HepG2 (cell line): ENCODE measurements around the gene FRMD3. TPM values are rescaled to one million over a fixed set of nuclear protein-coding genes. Genes with fewer than 3 reads are reported as not detected.
A peak's percentile ranks its signal among the peaks of the same experiment; 100 is the strongest.

ENCODE experiments used
- CENPT ChIP-seq: sonication (generic); formaldehyde crosslinking; IDR thresholded peaks from 2 replicates; pipeline ENCODE4 v1.8.0; 2022; ENCODE audit warnings: low read depth, mild to moderate bottlenecking, moderate library complexity, missing genetic modification reagents
- EEA1 ChIP-seq: sonication (generic); formaldehyde crosslinking; IDR thresholded peaks from 2 replicates; pipeline ENCODE4 v1.5.1; 2020; ENCODE audit warnings: mild to moderate bottlenecking, missing genetic modification reagents, borderline replicate concordance
- FOXA3 ChIP-seq: IDR thresholded peaks from 2 replicates; pipeline ENCODE4 v1.6.1; 2016; ENCODE audit warnings: missing genetic modification reagents, missing compliant biosample characterization
- IRF2 ChIP-seq: IDR thresholded peaks from 2 replicates; pipeline ENCODE4 v1.6.1; 2018; ENCODE audit warnings: missing genetic modification reagents, missing compliant biosample characterization
- NR2F1 ChIP-seq, 2 experiments: fragments of 450-650 bp in 1 of 2; formaldehyde crosslinking in 1 of 2; IDR thresholded peaks; 2 replicates each; pipeline versions ENCODE4 v1.5.0 to v1.6.1; 2016 to 2020; ENCODE audit warnings: mild to moderate bottlenecking in 1 of 2, missing compliant biosample characterization in 1 of 2, missing genetic modification reagents in 1 of 2, moderate library complexity in 1 of 2
- SIX1 ChIP-seq: sonication (generic); formaldehyde crosslinking; IDR thresholded peaks from 2 replicates; pipeline ENCODE4 v1.4.0; 2020; ENCODE audit warnings: missing genetic modification reagents, borderline replicate concordance
- SMYD3 ChIP-seq: sonication (generic); formaldehyde crosslinking; IDR thresholded peaks from 2 replicates; pipeline ENCODE4 v1.8.1; 2023; ENCODE audit warnings: mild to moderate bottlenecking, missing genetic modification reagents
- TBX2 ChIP-seq: sonication (generic); formaldehyde crosslinking; IDR thresholded peaks from 2 replicates; pipeline ENCODE4 v1.5.0; 2020; ENCODE audit warnings: missing genetic modification reagents, mild to moderate bottlenecking, borderline replicate concordance
- ZNF337 ChIP-seq: sonication (generic); formaldehyde crosslinking; IDR thresholded peaks from 2 replicates; pipeline ENCODE4 v1.5.1; 2020; ENCODE audit warnings: missing genetic modification reagents, low read depth, mild to moderate bottlenecking, borderline replicate concordance
- ZNF616 ChIP-seq: sonication (generic); formaldehyde crosslinking; IDR thresholded peaks from 2 replicates; pipeline ENCODE4 v1.5.0; 2020; ENCODE audit warnings: low read depth, mild to moderate bottlenecking, missing genetic modification reagents
- polyA plus RNA-seq, 8 experiments: library from polyadenylated mRNA; depleted of rRNA in 3 of 8; stranded (reverse) in 7 of 8; unstranded in 1 of 8; fragments of >200 nt; fragmentation: Illumina TruSeq in 4 of 8; extraction: Trizol in 4 of 8; gene quantifications; 2 replicates each; pipeline versions ENCODE4 v1.2.1 to v1.2.3, GENCODE V29; 2011 to 2016; ENCODE audit warnings: low read depth in 4 of 8, missing spikeins in 1 of 8, mixed read lengths in 1 of 8; ENCODE audit not compliant: insufficient read depth in 1 of 8
- total RNA-seq, 5 experiments: library from RNA; depleted of rRNA; stranded (reverse); fragments of >200 nt; fragmentation: Illumina TruSeq; extraction: Trizol; gene quantifications; 2 replicates each; pipeline ENCODE4 v1.2.3, GENCODE V29; 2016; ENCODE audit warnings: low read depth in 1 of 5
- TF ChIP-seq, protein P1 (sequence below): sonication (generic); formaldehyde crosslinking; IDR thresholded peaks from 2 replicates; pipeline ENCODE4 v1.4.0; 2020; ENCODE audit warnings: missing genetic modification reagents
- TF ChIP-seq, protein P2 (sequence below): sonication (generic); formaldehyde crosslinking; IDR thresholded peaks from 2 replicates; pipeline ENCODE4 v1.5.1; 2020; ENCODE audit warnings: missing genetic modification reagents, mild to moderate bottlenecking, borderline replicate concordance
- TF ChIP-seq, protein P3 (sequence below): IDR thresholded peaks from 2 replicates; pipeline ENCODE4 v1.6.1; 2016; ENCODE audit warnings: control low read depth
- TF ChIP-seq, protein P4 (sequence below): sonication (generic); formaldehyde crosslinking; IDR thresholded peaks from 2 replicates; pipeline ENCODE4 v1.8.1; 2022; ENCODE audit warnings: mild to moderate bottlenecking, missing genetic modification reagents
- TF ChIP-seq, protein P5 (sequence below), 2 experiments: sonication (generic) in 1 of 2; formaldehyde crosslinking in 1 of 2; IDR thresholded peaks; 2 replicates each; pipeline versions ENCODE4 v1.4.0 to v1.6.1; 2016 to 2020; ENCODE audit warnings: borderline replicate concordance in 1 of 2, low read depth in 1 of 2, mild to moderate bottlenecking in 1 of 2, missing genetic modification reagents in 1 of 2

Gene FRMD3
- total and polyA plus RNA-seq, 2 of the 13 experiments (the other 11 are each of a cell fraction or from before 2014, with no cell fraction given) = 3.2 to 7.7 TPM

DNA sequence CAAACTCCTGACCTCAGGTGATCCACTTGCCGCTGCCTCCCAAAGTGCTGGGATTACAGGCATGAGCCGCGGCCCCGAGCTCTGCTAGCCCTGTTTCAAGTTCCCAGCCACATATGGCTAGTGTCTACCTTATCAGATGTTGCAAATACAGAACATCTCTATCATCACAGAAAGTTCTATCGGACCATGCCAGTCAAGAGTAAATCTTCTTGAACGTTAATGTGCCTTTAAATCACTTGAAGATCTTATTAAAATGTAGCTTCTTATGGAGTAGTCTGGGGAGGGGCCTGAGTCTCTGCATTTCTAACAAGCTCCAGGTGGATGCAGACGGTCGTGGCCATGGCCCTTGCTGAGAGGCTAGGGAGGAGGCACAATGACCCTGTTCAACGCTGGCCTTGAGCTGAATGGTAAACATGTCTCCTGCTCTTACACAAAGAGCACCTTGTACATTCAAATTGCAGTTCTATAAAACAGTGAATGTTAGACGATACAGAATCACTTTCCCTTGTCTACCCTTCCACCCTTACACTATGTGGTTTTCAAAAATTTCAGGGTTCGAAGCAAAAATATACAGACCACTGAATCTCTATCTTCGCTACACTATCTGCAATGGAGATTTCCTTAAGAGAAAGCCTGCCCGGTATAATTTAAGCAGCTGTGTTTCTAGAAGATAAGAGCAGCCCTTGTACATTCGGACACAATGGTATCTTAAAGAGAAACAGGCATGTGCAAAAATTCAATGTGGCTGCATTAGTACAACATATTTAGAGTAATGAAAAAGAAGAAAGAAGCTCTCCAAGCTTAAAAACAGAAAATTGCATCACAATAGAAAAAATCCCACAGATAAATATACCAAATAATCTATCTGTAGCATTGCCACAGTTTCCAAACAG is 114.1 kb downstream of the FRMD3 start (continued):
- TF ChIP-seq EEA1 (CRISPR knock-in tag) = no peak
- TF ChIP-seq ZNF337 (CRISPR knock-in tag) = no peak
- TF ChIP-seq SIX1 (CRISPR knock-in tag) = peak; percentile 24; the same call in 1 of the 2 replicates
- TF ChIP-seq CENPT (CRISPR knock-in tag) = no peak
- TF ChIP-seq ZNF616 (CRISPR knock-in tag) = no peak
- TF ChIP-seq, protein P1, sequence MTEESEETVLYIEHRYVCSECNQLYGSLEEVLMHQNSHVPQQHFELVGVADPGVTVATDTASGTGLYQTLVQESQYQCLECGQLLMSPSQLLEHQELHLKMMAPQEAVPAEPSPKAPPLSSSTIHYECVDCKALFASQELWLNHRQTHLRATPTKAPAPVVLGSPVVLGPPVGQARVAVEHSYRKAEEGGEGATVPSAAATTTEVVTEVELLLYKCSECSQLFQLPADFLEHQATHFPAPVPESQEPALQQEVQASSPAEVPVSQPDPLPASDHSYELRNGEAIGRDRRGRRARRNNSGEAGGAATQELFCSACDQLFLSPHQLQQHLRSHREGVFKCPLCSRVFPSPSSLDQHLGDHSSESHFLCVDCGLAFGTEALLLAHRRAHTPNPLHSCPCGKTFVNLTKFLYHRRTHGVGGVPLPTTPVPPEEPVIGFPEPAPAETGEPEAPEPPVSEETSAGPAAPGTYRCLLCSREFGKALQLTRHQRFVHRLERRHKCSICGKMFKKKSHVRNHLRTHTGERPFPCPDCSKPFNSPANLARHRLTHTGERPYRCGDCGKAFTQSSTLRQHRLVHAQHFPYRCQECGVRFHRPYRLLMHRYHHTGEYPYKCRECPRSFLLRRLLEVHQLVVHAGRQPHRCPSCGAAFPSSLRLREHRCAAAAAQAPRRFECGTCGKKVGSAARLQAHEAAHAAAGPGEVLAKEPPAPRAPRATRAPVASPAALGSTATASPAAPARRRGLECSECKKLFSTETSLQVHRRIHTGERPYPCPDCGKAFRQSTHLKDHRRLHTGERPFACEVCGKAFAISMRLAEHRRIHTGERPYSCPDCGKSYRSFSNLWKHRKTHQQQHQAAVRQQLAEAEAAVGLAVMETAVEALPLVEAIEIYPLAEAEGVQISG (CRISPR knock-in tag) = peak; percentile 55; the same call in 1 of the 2 replicates
- TF ChIP-seq, protein P2, sequence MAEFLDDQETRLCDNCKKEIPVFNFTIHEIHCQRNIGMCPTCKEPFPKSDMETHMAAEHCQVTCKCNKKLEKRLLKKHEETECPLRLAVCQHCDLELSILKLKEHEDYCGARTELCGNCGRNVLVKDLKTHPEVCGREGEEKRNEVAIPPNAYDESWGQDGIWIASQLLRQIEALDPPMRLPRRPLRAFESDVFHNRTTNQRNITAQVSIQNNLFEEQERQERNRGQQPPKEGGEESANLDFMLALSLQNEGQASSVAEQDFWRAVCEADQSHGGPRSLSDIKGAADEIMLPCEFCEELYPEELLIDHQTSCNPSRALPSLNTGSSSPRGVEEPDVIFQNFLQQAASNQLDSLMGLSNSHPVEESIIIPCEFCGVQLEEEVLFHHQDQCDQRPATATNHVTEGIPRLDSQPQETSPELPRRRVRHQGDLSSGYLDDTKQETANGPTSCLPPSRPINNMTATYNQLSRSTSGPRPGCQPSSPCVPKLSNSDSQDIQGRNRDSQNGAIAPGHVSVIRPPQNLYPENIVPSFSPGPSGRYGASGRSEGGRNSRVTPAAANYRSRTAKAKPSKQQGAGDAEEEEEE = no peak
- TF ChIP-seq, protein P3, sequence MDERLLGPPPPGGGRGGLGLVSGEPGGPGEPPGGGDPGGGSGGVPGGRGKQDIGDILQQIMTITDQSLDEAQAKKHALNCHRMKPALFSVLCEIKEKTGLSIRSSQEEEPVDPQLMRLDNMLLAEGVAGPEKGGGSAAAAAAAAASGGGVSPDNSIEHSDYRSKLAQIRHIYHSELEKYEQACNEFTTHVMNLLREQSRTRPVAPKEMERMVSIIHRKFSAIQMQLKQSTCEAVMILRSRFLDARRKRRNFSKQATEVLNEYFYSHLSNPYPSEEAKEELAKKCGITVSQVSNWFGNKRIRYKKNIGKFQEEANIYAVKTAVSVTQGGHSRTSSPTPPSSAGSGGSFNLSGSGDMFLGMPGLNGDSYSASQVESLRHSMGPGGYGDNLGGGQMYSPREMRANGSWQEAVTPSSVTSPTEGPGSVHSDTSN (CRISPR knock-in tag) = no peak
- TF ChIP-seq FOXA3 (CRISPR knock-in tag) = peak; percentile 94
- TF ChIP-seq, protein P4, sequence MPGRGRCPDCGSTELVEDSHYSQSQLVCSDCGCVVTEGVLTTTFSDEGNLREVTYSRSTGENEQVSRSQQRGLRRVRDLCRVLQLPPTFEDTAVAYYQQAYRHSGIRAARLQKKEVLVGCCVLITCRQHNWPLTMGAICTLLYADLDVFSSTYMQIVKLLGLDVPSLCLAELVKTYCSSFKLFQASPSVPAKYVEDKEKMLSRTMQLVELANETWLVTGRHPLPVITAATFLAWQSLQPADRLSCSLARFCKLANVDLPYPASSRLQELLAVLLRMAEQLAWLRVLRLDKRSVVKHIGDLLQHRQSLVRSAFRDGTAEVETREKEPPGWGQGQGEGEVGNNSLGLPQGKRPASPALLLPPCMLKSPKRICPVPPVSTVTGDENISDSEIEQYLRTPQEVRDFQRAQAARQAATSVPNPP (CRISPR knock-in tag) = no peak
- TF ChIP-seq, protein P5, sequence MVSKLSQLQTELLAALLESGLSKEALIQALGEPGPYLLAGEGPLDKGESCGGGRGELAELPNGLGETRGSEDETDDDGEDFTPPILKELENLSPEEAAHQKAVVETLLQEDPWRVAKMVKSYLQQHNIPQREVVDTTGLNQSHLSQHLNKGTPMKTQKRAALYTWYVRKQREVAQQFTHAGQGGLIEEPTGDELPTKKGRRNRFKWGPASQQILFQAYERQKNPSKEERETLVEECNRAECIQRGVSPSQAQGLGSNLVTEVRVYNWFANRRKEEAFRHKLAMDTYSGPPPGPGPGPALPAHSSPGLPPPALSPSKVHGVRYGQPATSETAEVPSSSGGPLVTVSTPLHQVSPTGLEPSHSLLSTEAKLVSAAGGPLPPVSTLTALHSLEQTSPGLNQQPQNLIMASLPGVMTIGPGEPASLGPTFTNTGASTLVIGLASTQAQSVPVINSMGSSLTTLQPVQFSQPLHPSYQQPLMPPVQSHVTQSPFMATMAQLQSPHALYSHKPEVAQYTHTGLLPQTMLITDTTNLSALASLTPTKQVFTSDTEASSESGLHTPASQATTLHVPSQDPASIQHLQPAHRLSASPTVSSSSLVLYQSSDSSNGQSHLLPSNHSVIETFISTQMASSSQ (IDR thresholded peaks at IDR 0.05; ENCODE audit: low read depth) = peak; percentile 50; the same call in 1 of the 2 replicates
- TF ChIP-seq, protein P5 (CRISPR knock-in tag; IDR thresholded peaks at IDR 0.05; ENCODE audit: borderline replicate concordance) = peak; percentile 65; the same call in 1 of the 2 replicates
- peak in 1 of 2 experiments; percentile 8; a peak in 1 of 4 replicates for TF ChIP-seq NR2F1 (CRISPR knock-in tag; IDR thresholded peaks at IDR 0.05)
- TF ChIP-seq TBX2 (CRISPR knock-in tag) = peak; percentile 50; the same call in 1 of the 2 replicates
- peak; percentile 57; the same call in 1 of the 2 replicates for TF ChIP-seq IRF2 (CRISPR knock-in tag)
- TF ChIP-seq SMYD3 = no peak
